ENCODE measurements around the gene DDX56. TPM values are rescaled to one million over a fixed set of nuclear protein-coding genes. Genes with fewer than 3 reads are reported as not detected.

DDX56 gene
- total and polyA plus RNA-seq, 2 of the 13 experiments (the other 11 are each of a cell fraction or from before 2014, with no cell fraction given) = 82.6 to 120 TPM

GRCh38 chr7:44564606-44565005 is 9.1 kb downstream of the DDX56 start:
- Histone ChIP-seq H3K9ac (ENCODE audit: insufficient read depth, low read depth, low read length) (no peak overlapping the region), H3K9me3 (ENCODE audit: low read length) (no peaks in the 10 kb centered on the region), H3K4me1 (ENCODE audit: insufficient read depth, low read length) (peaks cover 40% of the 10 kb centered on the region), H3K4me2 (ENCODE audit: low read depth, low read length) (no peak overlapping the region), H2AFZ (ENCODE audit: low read length) (no peak overlapping the region), H3K4me3 (replicated peaks in 1 of 3; ENCODE audit: insufficient read depth in 1 of 3, low read depth in 2 of 3, low read length in 3 of 3) (no peak overlapping the region), H4K20me1 (ENCODE audit: insufficient read depth, low read length) (no peaks in the 10 kb centered on the region; the same call in 1 of the 2 replicates), H3K27ac (ENCODE audit: extremely low read length, insufficient read depth, low read length) (no peak overlapping the region), H3K36me3 (replicated peaks in 1 of 2; ENCODE audit: control insufficient read depth in 1 of 2, insufficient read depth in 2 of 2, low read length in 2 of 2) (peaks cover 31 to 49% of the 10 kb centered on the region in 2 experiments), H3K79me2 (ENCODE audit: insufficient read depth, low read length) (no peaks in the 10 kb centered on the region), H3K27me3 (ENCODE audit: control insufficient read depth in 1 of 2, insufficient read depth in 2 of 2, low read length in 2 of 2) (no peaks in the 10 kb centered on the region)
- FAIRE-seq = no peak
- POLR2A ChIA-PET = interaction anchor here (0.7 to 4.2 kb wide), 6 partner anchors 9 to 74 kb away, joined by 3 to 45 read pairs (median 8); partner anchors contain the start of genes DDX56, NPC1L1, NUDCD3 and OGDH
- in situ Hi-C loops (cut with HindIII; ENCODE audit: extremely low pct_ligation_motif_present, low pct_unique_long_range_greater_than_20kb) (no loop called here), intact Hi-C loops (cut with micrococcal nuclease; ENCODE audit: unreplicated experiment) (loop anchor here (1.0 to 2.0 kb wide), 3 partner anchors 22 to 323 kb away; no protein-coding TSS in a partner anchor)
- no TSS peak for BruUV-seq (replicated peaks)
- WGBS (ENCODE audit: low lambda C conversion rate) = 89% methylated on average over 2 of the region's 2 CpGs
- no peak for ATAC-seq
- DNase-seq (ENCODE audit: low spot score) = no peak
- CTCF ChIA-PET (ENCODE audit: low intra/inter-chr PET ratio, low total read pairs) = interaction anchor here (2.1 to 2.5 kb wide), 2 partner anchors 30 to 323 kb away, joined by 8 to 14 read pairs; no protein-coding TSS in a partner anchor
- TF ChIP-seq, protein P1, sequence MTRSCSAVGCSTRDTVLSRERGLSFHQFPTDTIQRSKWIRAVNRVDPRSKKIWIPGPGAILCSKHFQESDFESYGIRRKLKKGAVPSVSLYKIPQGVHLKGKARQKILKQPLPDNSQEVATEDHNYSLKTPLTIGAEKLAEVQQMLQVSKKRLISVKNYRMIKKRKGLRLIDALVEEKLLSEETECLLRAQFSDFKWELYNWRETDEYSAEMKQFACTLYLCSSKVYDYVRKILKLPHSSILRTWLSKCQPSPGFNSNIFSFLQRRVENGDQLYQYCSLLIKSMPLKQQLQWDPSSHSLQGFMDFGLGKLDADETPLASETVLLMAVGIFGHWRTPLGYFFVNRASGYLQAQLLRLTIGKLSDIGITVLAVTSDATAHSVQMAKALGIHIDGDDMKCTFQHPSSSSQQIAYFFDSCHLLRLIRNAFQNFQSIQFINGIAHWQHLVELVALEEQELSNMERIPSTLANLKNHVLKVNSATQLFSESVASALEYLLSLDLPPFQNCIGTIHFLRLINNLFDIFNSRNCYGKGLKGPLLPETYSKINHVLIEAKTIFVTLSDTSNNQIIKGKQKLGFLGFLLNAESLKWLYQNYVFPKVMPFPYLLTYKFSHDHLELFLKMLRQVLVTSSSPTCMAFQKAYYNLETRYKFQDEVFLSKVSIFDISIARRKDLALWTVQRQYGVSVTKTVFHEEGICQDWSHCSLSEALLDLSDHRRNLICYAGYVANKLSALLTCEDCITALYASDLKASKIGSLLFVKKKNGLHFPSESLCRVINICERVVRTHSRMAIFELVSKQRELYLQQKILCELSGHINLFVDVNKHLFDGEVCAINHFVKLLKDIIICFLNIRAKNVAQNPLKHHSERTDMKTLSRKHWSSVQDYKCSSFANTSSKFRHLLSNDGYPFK (CRISPR knock-in tag; IDR thresholded peaks at IDR 0.05; ENCODE audit: borderline replicate concordance) = no peak
- TF ChIP-seq POGZ (CRISPR knock-in tag; IDR thresholded peaks at IDR 0.05) (no peak), HOXA9 (CRISPR knock-in tag; IDR thresholded peaks at IDR 0.05; ENCODE audit: borderline replicate concordance) (0 out of 2 replicates have a peak, but pooled peaks have one; percentile 22), ZNF737 (CRISPR knock-in tag; IDR thresholded peaks at IDR 0.05; ENCODE audit: borderline replicate concordance) (no peak), ASH2L (IDR thresholded peaks at IDR 0.05; ENCODE audit: insufficient read length, low read depth, low read length) (no peak), MLLT10 (CRISPR knock-in tag; IDR thresholded peaks at IDR 0.05) (no peak), MYC (CRISPR knock-in tag; IDR thresholded peaks at IDR 0.05; ENCODE audit: borderline replicate concordance) (no peak), NFIB (CRISPR knock-in tag; IDR thresholded peaks at IDR 0.05; ENCODE audit: borderline replicate concordance) (no peak), POLR2A (IDR thresholded peaks at IDR 0.05; ENCODE audit: insufficient read depth in 1 of 2, low read depth in 2 of 2, low read length in 2 of 2) (peak; percentile 28 to 48; a peak in 2 of 4 replicates), NAIF1 (CRISPR knock-in tag; IDR thresholded peaks at IDR 0.05; ENCODE audit: borderline replicate concordance) (no peak), KDM5B (CRISPR knock-in tag; IDR thresholded peaks at IDR 0.05; ENCODE audit: borderline replicate concordance) (no peak), ZBTB21 (CRISPR knock-in tag; IDR thresholded peaks at IDR 0.05) (no peak), SMC3 (IDR thresholded peaks at IDR 0.05; ENCODE audit: low read length) (no peak), POLR2G (IDR thresholded peaks at IDR 0.05; ENCODE audit: low read depth, low read length) (peak; percentile 6; the same call in 1 of the 2 replicates), ZFP41 (CRISPR knock-in tag; IDR thresholded peaks at IDR 0.05; ENCODE audit: borderline replicate concordance) (no peak), ELF1 (CRISPR knock-in tag; IDR thresholded peaks at IDR 0.05) (no peak), ZNF484 (CRISPR knock-in tag; IDR thresholded peaks at IDR 0.05; ENCODE audit: borderline replicate concordance, low read depth) (no peak)
- TF ChIP-seq, protein P2, sequence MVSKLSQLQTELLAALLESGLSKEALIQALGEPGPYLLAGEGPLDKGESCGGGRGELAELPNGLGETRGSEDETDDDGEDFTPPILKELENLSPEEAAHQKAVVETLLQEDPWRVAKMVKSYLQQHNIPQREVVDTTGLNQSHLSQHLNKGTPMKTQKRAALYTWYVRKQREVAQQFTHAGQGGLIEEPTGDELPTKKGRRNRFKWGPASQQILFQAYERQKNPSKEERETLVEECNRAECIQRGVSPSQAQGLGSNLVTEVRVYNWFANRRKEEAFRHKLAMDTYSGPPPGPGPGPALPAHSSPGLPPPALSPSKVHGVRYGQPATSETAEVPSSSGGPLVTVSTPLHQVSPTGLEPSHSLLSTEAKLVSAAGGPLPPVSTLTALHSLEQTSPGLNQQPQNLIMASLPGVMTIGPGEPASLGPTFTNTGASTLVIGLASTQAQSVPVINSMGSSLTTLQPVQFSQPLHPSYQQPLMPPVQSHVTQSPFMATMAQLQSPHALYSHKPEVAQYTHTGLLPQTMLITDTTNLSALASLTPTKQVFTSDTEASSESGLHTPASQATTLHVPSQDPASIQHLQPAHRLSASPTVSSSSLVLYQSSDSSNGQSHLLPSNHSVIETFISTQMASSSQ (IDR thresholded peaks at IDR 0.05; ENCODE audit: low read depth) = no peak
- TF ChIP-seq, protein P2 (CRISPR knock-in tag; IDR thresholded peaks at IDR 0.05; ENCODE audit: borderline replicate concordance) = no peak

All from HepG2 (cell line).